D341Med (cell line): ENCODE measurements around the gene ZNF335.

Source experiments
- DNase-seq: peaks from one replicate; pipeline ENCODE4 v3.0.0; 2012; ENCODE audit warnings: low spot score

Gene ZNF335

GRCh38 chr20:45951925-45952834 is 19.8 kb downstream of the ZNF335 start:
- peak; percentile 22 for DNase-seq

DNA sequence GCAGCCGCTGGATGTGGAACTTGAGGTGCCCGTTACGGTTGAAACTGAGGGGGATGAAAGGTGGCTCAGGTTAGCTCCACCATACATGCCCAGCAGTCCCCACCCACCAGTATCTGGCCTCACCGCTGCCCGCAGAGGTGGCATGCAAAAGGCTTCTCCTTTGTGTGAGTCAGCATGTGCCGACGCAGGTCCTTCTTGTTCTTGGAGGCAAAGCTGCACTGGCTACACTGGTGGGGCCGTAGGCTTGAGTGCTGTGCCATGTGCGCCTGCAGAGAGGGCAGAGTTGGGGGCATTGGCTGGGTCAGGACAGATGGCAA is 21.7 kb downstream of the ZNF335 start:
- peak; percentile 27 for DNase-seq

GRCh38 chr20:45949542-45950329 is 22.3 kb downstream of the ZNF335 start:
- DNase-seq, result peak; percentile 20

GRCh38 chr20:45948742-45949541 is 23.1 kb downstream of the ZNF335 start:
- DNase-seq, result no peak

DNA sequence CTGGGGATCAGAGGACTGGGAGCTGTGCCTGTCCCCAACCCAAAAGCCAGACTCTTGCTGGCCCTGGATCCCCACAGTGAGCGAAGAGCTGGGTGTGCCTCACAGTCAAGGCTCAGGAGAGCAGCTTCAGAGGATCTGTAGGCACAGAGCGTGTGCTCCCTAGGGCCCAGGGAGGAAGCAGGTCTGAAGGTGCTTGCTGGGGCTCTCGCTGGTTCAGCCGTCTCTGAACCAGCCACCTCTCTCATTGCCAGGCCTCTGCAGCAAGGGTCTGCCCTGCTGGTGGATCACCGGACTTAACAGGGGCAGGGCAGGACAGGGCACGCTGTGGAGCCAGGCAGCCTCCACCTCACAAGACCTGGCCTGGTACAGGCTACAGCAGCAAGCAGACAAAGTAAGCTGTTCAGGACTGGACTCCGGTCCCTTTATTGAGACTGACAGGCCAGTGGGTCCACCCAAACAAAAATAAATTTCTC is 23.7 kb downstream of the ZNF335 start:
- DNase-seq, result no peak

GRCh38 chr20:45947110-45947866 is 24.7 kb downstream of the ZNF335 start:
- no peak for DNase-seq

- DNase-seq, result no peak
Measured at GRCh38 chr20:45946149-45946970, 25.6 kb downstream of the ZNF335 start.

DNA sequence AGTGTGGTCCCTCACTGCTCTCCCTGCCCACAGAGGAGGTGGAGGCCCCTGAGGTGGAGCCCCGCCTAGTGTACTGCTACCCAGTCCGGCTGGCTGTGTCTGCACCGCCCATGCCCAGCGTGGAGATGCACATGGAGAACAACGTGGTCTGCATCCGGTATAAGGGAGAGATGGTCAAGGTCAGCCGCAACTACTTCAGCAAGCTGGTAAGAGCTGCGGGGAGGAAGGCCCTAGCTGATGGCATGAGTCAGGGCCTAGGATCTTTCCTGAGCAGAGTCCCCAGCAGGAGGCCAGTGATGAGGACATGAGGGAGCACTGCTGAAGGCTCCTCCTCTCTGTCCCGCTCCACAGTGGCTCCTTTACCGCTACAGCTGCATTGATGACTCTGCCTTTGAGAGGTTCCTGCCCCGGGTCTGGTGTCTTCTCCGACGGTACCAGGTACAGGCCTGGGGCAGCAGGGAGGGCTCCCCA is 26.3 kb downstream of the ZNF335 start:
- DNase-seq, result no peak

GRCh38 chr20:45944965-45945677 is 26.9 kb downstream of the ZNF335 start:
- DNase-seq, result no peak

- DNase-seq, result no peak
Measured at GRCh38 chr20:45944151-45944964, 27.6 kb downstream of the ZNF335 start.

- no peak for DNase-seq
Measured at GRCh38 chr20:45943613-45944012, 28.4 kb downstream of the ZNF335 start.

- DNase-seq, result no peak
Measured at GRCh38 chr20:45940469-45940868, 31.5 kb downstream of the ZNF335 start.

- no peak for DNase-seq
Measured at GRCh38 chr20:45940053-45940452, 31.9 kb downstream of the ZNF335 start.

DNA sequence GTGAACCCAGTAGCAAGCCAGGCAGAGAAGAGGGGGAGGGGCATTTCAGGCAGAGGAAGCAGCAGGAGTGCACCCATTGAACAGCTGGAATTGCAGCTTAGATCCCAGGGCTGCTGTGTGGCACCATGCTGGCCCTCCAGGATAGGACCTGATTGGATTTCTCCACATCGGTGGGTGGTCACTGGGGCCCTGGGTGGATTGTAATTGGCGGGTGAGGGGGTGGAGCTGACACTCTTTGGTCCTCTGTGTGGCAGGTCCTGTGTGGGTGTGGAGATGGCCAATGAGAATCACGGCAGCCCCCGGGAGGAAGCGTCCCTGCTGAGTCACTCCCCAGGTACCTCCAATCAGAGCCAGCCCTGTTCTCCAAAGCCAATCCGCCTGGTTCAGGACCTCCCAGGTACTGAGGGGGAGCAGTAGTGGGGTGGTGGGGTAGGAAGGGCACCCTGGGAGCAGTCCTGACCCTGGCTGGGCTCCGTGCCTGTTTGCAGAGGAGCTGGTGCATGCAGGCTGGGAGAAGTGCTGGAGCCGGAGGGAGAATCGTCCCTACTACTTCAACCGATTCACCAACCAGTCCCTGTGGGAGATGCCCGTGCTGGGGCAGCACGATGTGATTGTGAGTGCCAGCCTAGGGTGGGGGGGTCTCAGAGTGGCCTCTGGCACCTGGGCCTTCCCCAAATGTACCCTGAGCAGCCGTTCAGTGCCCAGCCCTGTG is 33.1 kb downstream of the ZNF335 start:
- no peak for DNase-seq

- DNase-seq, result no peak
Measured at GRCh38 chr20:45937765-45938164, 34.2 kb downstream of the ZNF335 start.

GRCh38 chr20:45935416-45936046 is 36.5 kb downstream of the ZNF335 start:
- DNase-seq, result no peak

GRCh38 chr20:45934586-45935415 is 37.2 kb downstream of the ZNF335 start, which contains the start of gene PCIF1:
Gene PCIF1, plus strand, starts transcription at chr20:45934683. Its CDS starts 4,317 bp downstream, at chr20:45939000.
- DNase-seq, result peak; percentile 98
